ENCODE data around the gene ABCD1.

DNA sequence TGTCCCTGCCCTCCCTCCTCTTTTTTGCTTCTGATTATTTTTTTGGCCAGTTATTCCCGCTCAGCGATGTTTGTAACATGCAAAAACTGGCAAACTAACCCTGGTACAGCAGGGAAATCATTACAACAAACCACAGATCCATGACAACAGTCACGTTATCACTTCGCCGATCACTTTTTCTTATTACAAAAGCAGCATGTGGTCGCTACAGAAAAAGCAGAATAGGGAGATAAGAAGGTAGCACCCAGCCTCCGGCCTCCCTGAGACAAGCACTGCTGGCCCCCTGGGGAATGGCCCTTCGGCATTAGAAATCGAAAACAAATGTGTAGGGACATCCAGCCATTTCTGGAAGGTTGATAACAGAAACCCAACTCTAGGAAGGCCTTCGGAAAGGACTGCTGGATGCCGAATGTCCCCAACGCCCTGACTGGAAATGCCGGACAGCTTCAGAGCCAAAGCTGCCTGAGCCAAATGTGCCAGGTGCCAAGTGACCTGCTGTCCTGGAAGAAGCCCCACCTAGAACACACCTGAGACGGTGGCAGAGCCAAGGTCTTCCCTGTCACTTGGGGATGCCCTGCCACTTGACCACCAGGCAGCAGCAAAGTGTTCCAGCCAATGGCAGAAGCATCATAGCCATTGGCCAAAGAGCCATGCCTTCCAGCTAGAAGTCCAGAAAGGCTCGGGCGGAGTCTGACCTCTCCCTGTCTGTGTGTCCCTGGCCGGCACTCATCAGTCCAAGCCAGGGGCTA lies 66.6 kb downstream of the ABCD1 start:
- TF ChIP-seq, protein P1, sequence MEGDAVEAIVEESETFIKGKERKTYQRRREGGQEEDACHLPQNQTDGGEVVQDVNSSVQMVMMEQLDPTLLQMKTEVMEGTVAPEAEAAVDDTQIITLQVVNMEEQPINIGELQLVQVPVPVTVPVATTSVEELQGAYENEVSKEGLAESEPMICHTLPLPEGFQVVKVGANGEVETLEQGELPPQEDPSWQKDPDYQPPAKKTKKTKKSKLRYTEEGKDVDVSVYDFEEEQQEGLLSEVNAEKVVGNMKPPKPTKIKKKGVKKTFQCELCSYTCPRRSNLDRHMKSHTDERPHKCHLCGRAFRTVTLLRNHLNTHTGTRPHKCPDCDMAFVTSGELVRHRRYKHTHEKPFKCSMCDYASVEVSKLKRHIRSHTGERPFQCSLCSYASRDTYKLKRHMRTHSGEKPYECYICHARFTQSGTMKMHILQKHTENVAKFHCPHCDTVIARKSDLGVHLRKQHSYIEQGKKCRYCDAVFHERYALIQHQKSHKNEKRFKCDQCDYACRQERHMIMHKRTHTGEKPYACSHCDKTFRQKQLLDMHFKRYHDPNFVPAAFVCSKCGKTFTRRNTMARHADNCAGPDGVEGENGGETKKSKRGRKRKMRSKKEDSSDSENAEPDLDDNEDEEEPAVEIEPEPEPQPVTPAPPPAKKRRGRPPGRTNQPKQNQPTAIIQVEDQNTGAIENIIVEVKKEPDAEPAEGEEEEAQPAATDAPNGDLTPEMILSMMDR (IDR thresholded peaks at IDR 0.05 in 4 of 5, conservative IDR thresholded peaks at IDR 0.05 in 1 of 5), result no peak
- no peak for TF ChIP-seq POLR2A (IDR thresholded peaks at IDR 0.05)
